ENCODE data around the gene BEST1.
A peak's percentile ranks its signal among the peaks of the same experiment; 100 is the strongest.

BEST1 gene

GRCh38 chr11:61935861-61936260 lies 14.3 kb upstream of the BEST1 start:
- DNase-seq (ENCODE audit: extremely low read depth, low read depth), result no peak
- TF ChIP-seq CTCF (IDR thresholded peaks at IDR 0.05; ENCODE audit: low read depth, low read length), result no peak

- DNase-seq (ENCODE audit: extremely low read depth, low read depth), result no peak
- no peak for TF ChIP-seq CTCF (IDR thresholded peaks at IDR 0.05; ENCODE audit: low read depth, low read length)
These were observed 9.7 kb upstream of the BEST1 start for GRCh38 chr11:61940466-61940865.

GRCh38 chr11:61945191-61945590 lies 5.0 kb upstream of the BEST1 start:
- TF ChIP-seq CTCF (IDR thresholded peaks at IDR 0.05; ENCODE audit: low read depth, low read length), result no peak

GRCh38 chr11:61946894-61947293 lies 3.3 kb upstream of the BEST1 start:
- DNase-seq (ENCODE audit: extremely low read depth, low read depth), result no peak
- TF ChIP-seq CTCF (IDR thresholded peaks at IDR 0.05; ENCODE audit: low read depth, low read length), result no peak

More at GRCh38 chr11:61945191-61945590, 5.0 kb upstream of the BEST1 start:
- DNase-seq (ENCODE audit: extremely low read depth, low read depth), result no peak

GRCh38 chr11:61947486-61948210 lies 2.5 kb upstream of the BEST1 start:
- TF ChIP-seq CTCF (IDR thresholded peaks at IDR 0.05; ENCODE audit: low read depth, low read length), result peak; percentile 100
- DNase-seq (ENCODE audit: extremely low read depth, low read depth), result peak; percentile 82

GRCh38 chr11:61948505-61948904 lies 1.6 kb upstream of the BEST1 start:
- TF ChIP-seq CTCF (IDR thresholded peaks at IDR 0.05; ENCODE audit: low read depth, low read length), result no peak
- no peak for DNase-seq (ENCODE audit: extremely low read depth, low read depth)

GRCh38 chr11:61949169-61950034 lies 749 bp upstream of the BEST1 start:
- DNase-seq (ENCODE audit: extremely low read depth, low read depth), result peak; percentile 97
- TF ChIP-seq CTCF (IDR thresholded peaks at IDR 0.05; ENCODE audit: low read depth, low read length), result no peak
